OCI-M1 (cell line): ENCODE measurements around the gene TSPAN15.

Source experiments
- DNase-seq: peaks from one replicate; lab custom pipeline; 2025; lab: John Stamatoyannopoulos, UW

The TSPAN15 gene

DNA sequence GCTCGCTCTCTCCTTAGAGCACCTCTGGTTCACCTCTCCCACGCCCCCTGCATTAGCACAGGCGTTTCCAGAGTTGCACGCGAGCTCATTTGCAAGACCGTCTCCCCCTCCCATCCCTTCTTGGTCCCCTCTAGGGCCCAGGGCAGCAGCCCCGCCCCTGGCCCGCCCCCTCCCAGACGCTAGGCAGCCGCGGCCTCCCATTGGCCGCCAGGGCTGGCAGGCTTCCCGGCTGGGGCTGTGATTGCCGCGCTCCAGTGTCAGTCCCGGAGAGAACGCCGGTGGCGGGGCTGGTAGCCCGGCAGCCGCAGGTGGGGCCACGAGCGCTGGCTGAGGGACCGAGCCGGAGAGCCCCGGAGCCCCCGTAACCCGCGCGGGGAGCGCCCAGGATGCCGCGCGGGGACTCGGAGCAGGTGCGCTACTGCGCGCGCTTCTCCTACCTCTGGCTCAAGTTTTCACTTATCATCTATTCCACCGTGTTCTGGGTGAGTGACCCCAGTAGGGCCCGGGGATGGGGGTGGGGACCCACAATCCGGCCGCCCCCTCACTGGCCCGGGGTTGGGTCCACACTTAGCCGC is at the start of gene TSPAN15:
TSPAN15 (plus strand) TSS at position 257 of the 575 bp plus-strand sequence; CDS start at position 387, 130 bp downstream.
- DNase-seq: peak; percentile 14

DNA sequence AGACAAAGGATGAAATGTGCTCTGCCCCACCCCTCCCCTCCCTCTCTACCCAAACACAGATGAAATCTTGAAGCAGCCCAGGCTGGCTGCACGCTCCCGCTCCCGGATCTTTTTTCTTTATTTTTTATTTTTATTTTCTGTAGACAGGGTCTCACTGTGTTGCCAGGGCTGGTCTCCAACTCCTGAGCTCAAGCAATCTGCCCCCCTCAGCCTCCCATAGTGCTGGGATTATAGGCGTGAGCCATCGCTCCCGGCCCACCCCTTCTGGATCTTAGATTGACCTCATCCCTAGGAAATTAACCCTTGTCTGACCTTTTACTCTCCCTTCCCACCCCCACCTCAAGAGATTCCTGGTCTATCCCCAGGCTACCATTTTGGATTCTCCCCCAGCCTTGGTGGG is 48.9 kb upstream of the TSPAN15 start:
- no peak for DNase-seq

GRCh38 chr10:69403066-69403465 is 48.2 kb upstream of the TSPAN15 start:
- DNase-seq: no peak

GRCh38 chr10:69403519-69403918 is 47.7 kb upstream of the TSPAN15 start:
- no peak for DNase-seq

GRCh38 chr10:69404786-69405185 is 46.5 kb upstream of the TSPAN15 start:
- no peak for DNase-seq

- no peak for DNase-seq
Measured at GRCh38 chr10:69405221-69405620, 46.0 kb upstream of the TSPAN15 start.

GRCh38 chr10:69406302-69406811 is 44.9 kb upstream of the TSPAN15 start:
- DNase-seq: no peak

DNA sequence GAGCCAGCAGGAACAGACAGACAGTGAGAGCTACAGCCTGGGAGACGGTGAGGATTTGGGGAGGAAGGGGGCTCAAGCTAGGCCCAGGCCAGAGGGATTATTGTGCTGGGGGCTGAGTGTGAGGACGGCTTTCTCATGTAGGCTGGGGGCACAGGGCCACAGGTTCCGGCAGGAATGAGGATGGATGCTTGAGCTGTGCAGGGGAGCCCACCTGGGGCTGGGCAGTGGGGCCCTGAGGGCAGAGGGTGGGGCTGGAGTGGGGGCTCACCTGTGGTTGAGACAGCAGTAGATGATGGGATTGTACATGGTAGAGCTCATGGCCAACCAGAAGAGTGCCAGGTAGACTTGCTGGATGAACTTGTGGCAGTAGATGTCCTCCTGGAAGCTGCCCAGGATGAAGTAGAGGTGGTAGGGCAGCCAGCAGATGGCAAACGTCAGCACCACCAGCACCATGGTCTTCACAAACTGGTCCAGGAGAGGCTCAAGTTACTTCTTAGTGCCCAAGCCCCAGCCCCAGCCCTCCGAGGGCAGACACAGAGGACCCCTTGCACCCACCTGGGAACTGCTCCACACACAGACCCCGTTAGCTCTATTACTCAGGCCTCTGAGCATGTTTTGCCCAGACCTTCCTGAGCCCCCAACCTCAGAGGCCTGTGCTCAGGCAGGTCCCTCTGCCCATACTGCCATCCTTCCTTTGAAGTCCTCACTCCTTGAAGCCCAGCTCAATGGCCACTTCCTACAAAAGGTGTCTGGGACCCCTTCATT is 44.3 kb upstream of the TSPAN15 start:
- no peak for DNase-seq

- peak; percentile 47 for DNase-seq
Measured at GRCh38 chr10:69407621-69408301, 43.5 kb upstream of the TSPAN15 start.

DNA sequence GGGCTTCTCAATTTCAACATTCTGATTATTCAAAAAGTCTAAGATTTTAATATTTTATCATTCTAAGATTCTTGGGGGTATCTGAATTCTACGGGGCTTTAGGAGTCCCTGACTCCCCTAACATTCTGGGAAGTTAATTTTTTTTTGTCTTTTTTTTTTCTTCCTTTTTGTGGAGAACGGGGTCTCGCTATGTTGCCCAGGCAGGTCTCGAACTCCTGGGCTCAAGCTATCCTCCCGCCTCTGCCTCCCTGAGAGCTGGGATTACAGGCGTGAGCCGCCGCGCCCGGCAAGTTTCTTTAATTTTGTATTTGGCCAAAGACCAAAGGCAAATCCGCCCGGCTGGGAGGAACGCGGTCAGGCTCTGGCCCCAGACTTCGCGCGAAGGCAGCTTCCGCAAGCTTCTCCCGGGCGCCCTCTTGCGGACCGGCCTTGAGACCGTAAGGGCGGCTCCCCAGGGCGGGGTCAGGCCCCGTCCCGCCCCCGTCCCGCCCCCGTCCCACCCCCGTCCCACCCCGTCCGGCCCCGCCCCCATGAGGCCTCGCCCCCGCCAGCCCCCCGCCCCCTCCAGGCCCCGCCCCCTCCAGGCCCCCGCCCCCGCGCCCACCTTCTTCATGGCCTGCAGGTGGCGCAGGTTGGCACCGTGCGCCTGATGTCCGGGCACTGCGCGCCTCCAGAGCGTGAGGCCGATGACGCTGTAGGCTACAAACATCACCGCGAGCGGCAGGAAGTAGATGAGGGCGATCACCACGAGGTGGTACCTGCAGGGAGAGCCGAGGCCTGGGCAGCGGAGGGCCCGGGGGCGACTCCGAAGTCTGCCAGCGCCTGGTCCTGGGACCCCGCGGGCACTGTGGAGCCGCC is 42.7 kb upstream of the TSPAN15 start:
- peak; percentile 96 for DNase-seq

GRCh38 chr10:69409176-69409495 is 42.1 kb upstream of the TSPAN15 start:
- DNase-seq: no peak

GRCh38 chr10:69409968-69410367 is 41.3 kb upstream of the TSPAN15 start:
- peak; percentile 73 for DNase-seq

GRCh38 chr10:69410487-69410886 is 40.8 kb upstream of the TSPAN15 start:
- no peak for DNase-seq

- peak; percentile 72 for DNase-seq
Measured at GRCh38 chr10:69411476-69411875, 39.8 kb upstream of the TSPAN15 start.

DNA sequence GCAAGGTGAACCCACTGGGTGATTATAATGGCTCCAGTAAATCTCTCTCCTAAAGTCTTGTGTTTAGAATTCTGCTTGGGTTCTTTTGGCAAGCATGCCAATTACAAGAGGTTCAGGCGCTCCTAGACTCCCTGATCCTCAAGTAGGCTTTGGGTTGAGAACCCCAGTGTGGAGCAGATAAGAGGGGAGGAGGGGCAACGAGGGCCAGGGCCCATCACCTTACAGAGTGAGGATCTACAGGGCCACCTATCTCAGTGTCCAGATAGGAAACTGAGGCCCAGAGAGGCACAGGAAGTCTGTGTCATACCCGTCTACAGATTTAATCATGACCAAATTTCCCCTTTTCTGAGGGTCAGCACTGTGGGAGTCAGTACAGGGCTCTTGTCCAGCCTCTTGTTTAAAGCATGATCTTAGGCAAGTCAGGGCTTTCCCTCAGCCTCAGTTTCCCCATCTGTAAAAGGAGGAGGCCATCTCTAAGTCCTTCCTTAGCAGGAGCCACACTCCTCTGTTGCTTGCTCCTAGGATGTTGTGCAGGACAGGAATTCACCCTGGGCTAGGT is 39.0 kb upstream of the TSPAN15 start:
- no peak for DNase-seq

DNA sequence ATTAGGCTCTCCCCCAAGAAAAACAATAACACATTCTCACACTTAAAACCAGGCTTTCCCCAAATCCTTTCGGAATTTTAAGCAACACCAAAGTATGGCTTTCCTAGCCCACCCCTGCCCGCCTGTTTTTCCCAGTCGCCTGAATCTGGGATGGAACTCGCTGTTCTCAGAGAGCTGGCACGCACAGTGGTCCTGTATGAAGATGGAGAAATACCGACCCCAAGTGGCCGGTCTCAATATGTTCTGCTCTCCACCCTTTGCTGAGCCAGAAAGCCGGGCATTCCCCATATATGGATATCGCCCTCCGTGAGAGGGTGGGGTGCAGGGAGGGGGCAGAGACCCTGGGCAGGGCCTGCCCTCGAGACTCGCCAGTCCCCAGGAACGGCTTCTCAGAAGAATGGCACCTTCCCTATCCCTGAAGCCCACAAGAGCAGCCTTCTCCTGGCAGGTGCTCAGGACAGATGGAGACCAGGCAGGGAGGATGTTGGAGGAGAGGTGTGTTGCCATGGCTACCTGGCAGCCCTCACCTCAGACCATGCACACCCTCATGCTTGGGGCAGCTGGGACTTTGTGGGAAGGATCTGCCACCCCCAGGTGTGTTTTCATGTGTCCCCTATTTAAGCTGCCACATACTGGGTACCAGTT is 37.9 kb upstream of the TSPAN15 start:
- DNase-seq: peak; percentile 77

DNA sequence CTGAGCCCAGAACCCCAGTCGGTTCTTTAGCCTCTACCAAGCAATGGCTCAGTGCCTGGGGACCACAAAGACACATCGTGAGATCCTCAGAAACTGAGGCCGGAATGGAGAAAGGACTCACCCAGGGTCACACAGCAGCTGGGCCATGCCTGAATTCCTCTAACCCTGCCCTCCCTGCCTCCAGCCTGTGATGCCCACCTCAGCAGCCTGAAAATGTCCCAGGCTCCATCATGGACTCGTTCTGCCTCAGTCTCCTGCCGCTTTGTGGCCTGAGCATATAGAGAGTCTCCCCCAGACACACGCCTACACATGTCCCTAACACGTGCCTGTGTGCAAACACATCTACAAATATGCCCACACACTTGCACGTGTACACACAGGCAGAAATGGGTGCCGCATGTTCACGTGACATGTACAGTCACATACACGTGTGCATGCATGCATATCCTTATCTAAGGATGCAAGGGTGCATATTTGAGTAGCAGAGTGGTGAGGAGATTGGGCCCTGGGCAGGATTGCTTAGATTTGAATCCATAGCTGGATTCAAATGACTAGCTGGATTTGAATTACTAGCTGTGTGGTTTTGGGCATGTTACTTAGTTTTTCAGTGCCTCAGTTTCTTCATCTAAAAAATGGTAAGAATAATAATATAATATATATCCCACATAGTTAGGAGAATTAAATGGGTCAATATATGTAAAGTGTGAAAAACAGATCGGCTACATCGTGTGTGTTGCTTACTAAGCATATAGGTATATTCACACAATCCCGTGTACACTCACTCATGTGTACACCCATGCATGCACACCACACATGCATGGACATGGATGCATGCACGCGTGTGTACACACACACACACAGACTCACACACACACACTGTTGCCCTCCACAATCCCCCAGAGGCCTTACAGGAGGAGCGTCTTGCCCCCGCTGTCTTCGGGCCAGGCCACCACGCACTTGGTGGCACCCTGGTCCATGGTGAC is 36.9 kb upstream of the TSPAN15 start:
- DNase-seq: no peak

DNA sequence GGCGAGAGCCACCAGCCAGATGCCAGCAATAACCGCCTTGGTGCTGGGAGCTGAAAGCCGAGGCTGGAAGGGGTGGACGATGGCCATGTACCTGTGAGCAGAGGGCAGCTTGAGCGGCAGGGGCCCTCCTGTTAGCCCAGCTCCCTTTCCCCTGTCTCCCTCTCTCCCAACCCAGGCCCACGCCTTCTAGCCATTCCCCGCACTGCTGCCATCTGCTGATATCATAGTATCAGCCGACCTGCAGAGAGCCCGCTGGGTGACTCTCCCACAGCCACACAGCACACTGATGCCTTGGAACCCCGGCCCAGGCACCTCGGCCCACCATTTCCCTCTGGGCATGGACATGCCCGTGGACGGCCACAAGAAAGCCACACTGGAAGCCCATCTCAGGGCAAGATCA is 36.2 kb upstream of the TSPAN15 start:
- no peak for DNase-seq

- DNase-seq: no peak
Measured at GRCh38 chr10:69415951-69416350, 35.3 kb upstream of the TSPAN15 start.

DNA sequence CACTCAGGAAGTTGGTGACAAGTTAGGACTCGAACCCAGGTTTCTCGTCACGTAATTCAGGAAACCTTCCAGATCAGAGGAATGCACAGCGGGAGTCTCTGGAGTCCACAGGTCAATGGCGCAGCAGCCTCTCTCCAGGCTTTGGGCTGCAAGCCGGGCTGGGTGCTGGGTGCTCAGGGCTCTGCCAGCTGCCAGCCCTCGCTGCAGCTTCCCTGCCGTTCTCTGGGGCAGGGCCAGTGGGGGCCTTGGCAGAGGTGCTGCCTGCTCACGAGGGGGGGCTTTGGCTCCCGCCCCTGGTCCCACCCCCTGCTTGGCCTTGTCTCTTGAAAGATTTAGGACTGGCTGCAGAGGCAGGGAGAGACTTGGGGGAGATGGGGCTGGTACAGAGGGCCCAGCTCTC is 34.6 kb upstream of the TSPAN15 start, which contains the start of gene TACR2:
TACR2 (minus strand) TSS at position 224 of the 400 bp plus-strand sequence. CDS start 595 bp downstream, outside the sequence.
- no peak for DNase-seq
